GM12872 (cell line): ENCODE results near the gene HERC5.

Experiments used
- CTCF ChIP-seq: IDR thresholded peaks from 3 replicates; pipeline ENCODE4 v1.5.1; 2011; ENCODE audit warnings: low read depth, mild to moderate bottlenecking, low read length, moderate library complexity; ENCODE audit not compliant: insufficient read depth

The HERC5 gene

GRCh38 chr4:88524171-88524570, 67.3 kb downstream of the HERC5 start:
- no peak for TF ChIP-seq CTCF

- peak; percentile 26; the same call in 1 of the 3 replicates for TF ChIP-seq CTCF
These were observed 69.4 kb downstream of the HERC5 start for GRCh38 chr4:88526221-88526815.

GRCh38 chr4:88527787-88528186, 70.9 kb downstream of the HERC5 start:
- TF ChIP-seq CTCF, result no peak

- TF ChIP-seq CTCF, result no peak
These were observed 71.9 kb downstream of the HERC5 start for GRCh38 chr4:88528861-88529260.

- TF ChIP-seq CTCF, result no peak
These were observed 74.6 kb downstream of the HERC5 start for GRCh38 chr4:88531549-88531948.

GRCh38 chr4:88533088-88533790, 76.3 kb downstream of the HERC5 start:
- no peak for TF ChIP-seq CTCF

GRCh38 chr4:88533937-88534750, 77.2 kb downstream of the HERC5 start:
- no peak for TF ChIP-seq CTCF
